Measurements from ENCODE around the gene PBX3. TPM values are rescaled to one million over a fixed set of nuclear protein-coding genes. Genes with fewer than 3 reads are reported as not detected.
"Not testable (repeated sequence)": the region's sequence is repeated elsewhere in the genome, so short reads cannot be mapped to it uniquely, and the experiment has no call there.

Gene PBX3
- polyA plus RNA-seq, 6 donors from 2014 or later: 7.5 to 15.8 (median 10.1) TPM

DNA sequence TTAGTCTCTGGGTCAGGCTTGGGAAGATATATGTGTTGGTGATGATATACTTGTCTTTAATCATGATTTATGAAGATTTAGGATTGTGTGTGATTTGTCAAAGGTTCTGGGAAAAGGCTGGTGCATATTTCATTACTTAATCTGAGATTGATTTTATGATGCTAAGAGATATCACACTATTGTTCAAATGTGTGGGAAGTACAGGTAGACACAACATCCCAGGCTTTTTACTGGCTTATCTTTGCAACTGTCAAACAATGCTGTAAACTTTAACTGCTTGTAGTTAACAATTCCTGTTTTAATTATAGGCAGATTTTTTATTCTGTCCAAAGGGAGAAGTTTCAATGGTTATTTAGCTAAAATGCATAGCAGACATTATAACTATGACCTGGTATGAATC lies 23.9 kb downstream of the PBX3 start:
- peaks cover 0 to 8% (median 2%) of the 10 kb centered on the region in 7 donors for H3K9me3 Mint-ChIP-seq
- DNase-seq: no peak
- H3K4me3 Mint-ChIP-seq: no peak overlapping the region
- H3K36me3 Mint-ChIP-seq: peaks cover 0 to 11% of the 10 kb centered on the region in 2 donors
- no peak for ATAC-seq (ENCODE audit: low read depth in 2 of 2)
- H3K27ac Mint-ChIP-seq: peak overlapping the region in 2 of 6 donors; percentile 18 to 48
- H3K4me1 Mint-ChIP-seq: peaks cover 38 to 55% (median 41%) of the 10 kb centered on the region in 3 donors
- H3K27me3 Mint-ChIP-seq: no peaks in the 10 kb centered on the region

GRCh38 chr9:125772740-125773139 lies 25.6 kb downstream of the PBX3 start:
- no peak overlapping the region for H3K4me3 Mint-ChIP-seq
- peaks cover 0 to 12% of the 10 kb centered on the region in 2 donors for H3K36me3 Mint-ChIP-seq
- no peaks in the 10 kb centered on the region for H3K27me3 Mint-ChIP-seq

GRCh38 chr9:125774106-125774505 lies 26.9 kb downstream of the PBX3 start:
- ATAC-seq (ENCODE audit: low read depth in 2 of 2) (no peak), DNase-seq (no peak)
- peak overlapping the region in 4 of 6 donors; percentile 10 to 58 (median 28) for H3K27ac Mint-ChIP-seq
- H3K4me3 Mint-ChIP-seq: no peak overlapping the region
- H3K27me3 Mint-ChIP-seq: no peaks in the 10 kb centered on the region
- peaks cover 26 to 52% (median 26%) of the 10 kb centered on the region in 3 donors for H3K4me1 Mint-ChIP-seq
- H3K36me3 Mint-ChIP-seq: peaks cover 0 to 12% of the 10 kb centered on the region in 2 donors
- peaks cover 0 to 8% (median 2%) of the 10 kb centered on the region in 7 donors for H3K9me3 Mint-ChIP-seq

More at GRCh38 chr9:125772740-125773139, 25.6 kb downstream of the PBX3 start:
- DNase-seq (no peak), ATAC-seq (ENCODE audit: low read depth in 2 of 2) (no peak)
- Mint-ChIP-seq H3K27ac (peak overlapping the region in 2 of 6 donors; percentile 2 to 4), H3K4me1 (peaks cover 29 to 55% (median 29%) of the 10 kb centered on the region in 3 donors), H3K9me3 (peaks cover 0 to 8% (median 2%) of the 10 kb centered on the region in 7 donors)

DNA sequence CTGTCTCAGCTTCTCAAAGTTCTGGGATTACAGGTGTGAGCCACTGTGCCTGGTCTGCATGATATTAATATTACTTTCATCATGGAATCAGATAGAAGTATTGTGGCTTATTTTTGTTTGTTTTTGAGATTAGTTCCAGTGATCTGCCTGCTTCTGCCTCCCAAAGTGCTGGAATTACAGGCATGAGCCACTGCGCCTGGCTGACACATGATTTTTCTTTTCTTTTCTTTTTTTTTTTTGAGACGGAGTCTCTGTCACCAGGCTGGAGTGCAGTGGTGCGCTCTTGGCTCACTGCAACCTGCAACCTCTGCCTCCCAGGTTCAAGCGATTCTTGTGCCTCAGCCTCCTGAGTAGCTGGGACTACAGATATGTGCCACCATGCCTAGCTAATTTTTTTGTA lies 29.6 kb downstream of the PBX3 start:
- Mint-ChIP-seq H3K9me3 (peaks cover 0 to 11% (median 2%) of the 10 kb centered on the region in 7 donors), H3K27ac (peak overlapping the region in 1 of 6 donors; percentile 72), H3K4me1 (peaks cover 21 to 43% (median 22%) of the 10 kb centered on the region in 3 donors), H3K4me3 (peak overlapping the region in 1 of 8 donors; percentile 57)
- not testable (repeated sequence) for H3K27me3 Mint-ChIP-seq; H3K36me3 Mint-ChIP-seq; ATAC-seq (ENCODE audit: low read depth in 2 of 2); DNase-seq

DNA sequence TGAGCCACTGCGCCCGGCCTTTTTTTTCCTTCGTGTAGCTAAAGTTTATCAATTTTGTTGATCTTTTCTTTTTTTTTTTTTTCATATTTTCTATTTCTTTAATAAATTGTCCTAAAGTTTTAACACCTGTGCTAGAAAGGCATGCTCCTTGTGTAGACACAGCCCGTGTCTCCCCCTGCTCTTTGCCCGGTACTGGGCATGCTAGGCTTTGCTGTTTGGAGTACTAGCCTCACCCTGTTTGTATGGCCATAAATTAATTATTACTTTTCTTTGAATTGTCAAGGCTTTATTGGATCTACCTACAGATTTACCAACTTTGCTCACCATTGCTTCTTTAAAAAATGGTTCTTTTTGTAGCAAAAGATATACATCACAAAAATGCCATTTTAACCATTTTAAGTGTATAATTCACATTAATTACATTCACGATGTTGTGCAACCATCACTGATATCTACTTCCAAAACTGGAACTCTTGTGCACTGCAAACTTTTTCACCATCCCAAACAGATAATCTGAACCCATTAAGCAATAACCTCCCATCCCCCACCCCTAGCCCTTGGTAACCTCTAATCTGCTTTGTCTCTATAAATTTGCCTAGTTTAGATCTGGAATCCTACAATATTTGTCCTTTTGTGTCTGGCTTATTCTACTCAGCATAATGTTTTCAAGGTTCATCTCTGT lies 31.5 kb downstream of the PBX3 start:
- ATAC-seq (ENCODE audit: low read depth in 2 of 2); DNase-seq; H3K4me3 Mint-ChIP-seq; H3K27me3 Mint-ChIP-seq: not testable (repeated sequence)
- peaks cover 11 to 25% (median 16%) of the 10 kb centered on the region in 3 donors for H3K4me1 Mint-ChIP-seq
- peak overlapping the region in 1 of 6 donors; percentile 41 for H3K27ac Mint-ChIP-seq
- H3K9me3 Mint-ChIP-seq: peaks cover 0 to 19% (median 4%) of the 10 kb centered on the region in 7 donors
- peaks cover 9 to 15% of the 10 kb centered on the region in 2 donors for H3K36me3 Mint-ChIP-seq

DNA sequence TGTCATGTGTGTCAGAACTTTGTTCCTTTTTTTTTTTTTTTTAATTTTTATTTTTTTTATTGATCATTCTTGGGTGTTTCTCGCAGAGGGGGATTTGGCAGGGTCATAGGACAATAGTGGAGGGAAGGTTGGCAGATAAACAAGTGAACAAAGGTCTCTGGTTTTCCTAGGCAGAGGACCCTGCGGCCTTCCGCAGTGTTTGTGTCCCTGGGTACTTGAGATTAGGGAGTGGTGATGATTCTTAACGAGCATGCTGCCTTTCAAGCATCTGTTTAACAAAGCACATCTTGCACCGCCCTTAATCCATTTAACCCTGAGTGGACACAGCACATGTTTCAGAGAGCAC lies 32.0 kb downstream of the PBX3 start:
- H3K4me1 Mint-ChIP-seq: peaks cover 7 to 20% (median 14%) of the 10 kb centered on the region in 3 donors
- peaks cover 9 to 15% of the 10 kb centered on the region in 2 donors for H3K36me3 Mint-ChIP-seq
- not testable (repeated sequence) for H3K4me3 Mint-ChIP-seq; ATAC-seq (ENCODE audit: low read depth in 2 of 2); H3K27me3 Mint-ChIP-seq; DNase-seq; H3K27ac Mint-ChIP-seq
- peaks cover 0 to 19% (median 4%) of the 10 kb centered on the region in 7 donors for H3K9me3 Mint-ChIP-seq

- Mint-ChIP-seq H3K4me3 (no peak overlapping the region), H3K4me1 (peaks cover 17 to 21% (median 21%) of the 10 kb centered on the region in 3 donors), H3K9me3 (peaks cover 0 to 11% (median 2%) of the 10 kb centered on the region in 7 donors), H3K27ac (no peak overlapping the region), H3K27me3 (no peaks in the 10 kb centered on the region), H3K36me3 (peaks cover 18% of the 10 kb centered on the region in 2 donors)
- DNase-seq (no peak), ATAC-seq (ENCODE audit: low read depth in 2 of 2) (no peak)
Observed at GRCh38 chr9:125782718-125783117, 35.5 kb downstream of the PBX3 start.

DNA sequence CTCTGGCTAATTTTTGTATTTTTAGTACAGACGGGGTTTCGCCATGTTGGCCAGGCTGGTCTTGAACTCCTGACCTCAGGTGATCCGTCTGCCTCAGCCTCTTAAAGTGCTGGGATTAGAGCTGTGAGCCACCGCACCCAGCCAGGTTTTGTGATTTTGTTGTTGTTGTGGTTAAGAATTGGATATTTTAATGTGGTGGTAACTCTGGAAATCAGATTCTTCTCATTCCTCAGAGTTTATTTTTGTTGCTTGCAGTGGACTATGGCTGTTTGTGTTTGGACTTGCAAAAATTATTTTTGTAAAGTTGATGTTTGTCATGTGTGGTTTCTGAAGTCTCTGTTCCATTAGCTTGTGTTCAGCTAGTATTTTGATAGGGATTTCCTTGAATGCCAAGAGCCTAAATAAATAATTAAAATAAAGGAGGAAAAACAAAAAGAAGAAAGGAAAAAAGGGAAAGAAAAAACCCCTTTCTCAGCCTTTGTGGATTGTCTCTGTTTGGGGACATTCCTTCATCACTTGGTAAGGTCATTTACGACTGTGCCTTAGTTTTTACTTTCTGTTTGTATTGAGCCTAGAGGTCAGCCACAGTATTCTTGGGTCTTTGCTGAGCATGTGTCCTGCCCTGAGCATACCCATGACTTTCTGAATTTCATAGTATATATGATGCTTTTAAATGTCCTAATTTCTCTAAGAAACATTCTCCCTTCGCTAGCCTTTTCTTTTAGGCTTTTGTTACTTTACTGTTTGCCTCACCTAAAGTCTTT lies 37.3 kb downstream of the PBX3 start:
- Mint-ChIP-seq H3K27me3 (no peaks in the 10 kb centered on the region), H3K4me1 (peaks cover 23 to 26% (median 25%) of the 10 kb centered on the region in 3 donors), H3K27ac (peak overlapping the region in 3 of 6 donors; percentile 6 to 60 (median 39)), H3K36me3 (peaks cover 18% of the 10 kb centered on the region in 2 donors), H3K4me3 (no peak overlapping the region), H3K9me3 (peaks cover 0 to 11% (median 2%) of the 10 kb centered on the region in 7 donors)
- no peak for ATAC-seq (ENCODE audit: low read depth in 2 of 2)
- DNase-seq: no peak

DNA sequence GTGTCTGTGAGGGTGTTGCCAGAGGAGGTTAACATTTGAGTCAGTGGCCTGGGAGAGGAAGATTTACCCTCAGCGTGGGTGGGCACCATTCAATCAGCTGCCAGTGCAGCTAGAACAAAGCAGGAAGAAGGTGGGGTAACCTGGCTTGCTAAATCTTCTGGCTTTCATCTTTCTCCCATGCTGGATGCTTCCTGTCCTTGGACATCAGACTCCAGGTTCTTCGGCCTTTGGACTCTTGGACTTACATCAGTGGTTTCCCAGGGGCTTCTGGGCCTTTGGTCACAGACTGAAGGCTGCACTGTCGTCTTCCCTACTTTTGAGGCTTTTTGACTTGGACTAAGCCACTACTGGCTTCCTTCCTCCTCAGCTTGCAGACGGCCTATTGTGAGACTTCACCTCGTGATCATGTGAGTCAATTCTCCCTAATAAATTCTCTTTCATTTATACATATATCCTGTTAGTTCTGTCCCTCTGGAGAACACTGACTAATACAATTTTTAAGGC lies 38.1 kb downstream of the PBX3 start:
- H3K4me1 Mint-ChIP-seq: peaks cover 23 to 31% (median 26%) of the 10 kb centered on the region in 3 donors
- H3K27ac Mint-ChIP-seq: peak overlapping the region in 4 of 6 donors; percentile 6 to 52 (median 12)
- H3K9me3 Mint-ChIP-seq: peaks cover 0 to 11% (median 2%) of the 10 kb centered on the region in 7 donors
- peaks cover 18% of the 10 kb centered on the region in 2 donors for H3K36me3 Mint-ChIP-seq
- ATAC-seq (ENCODE audit: low read depth in 2 of 2): no peak
- DNase-seq: no peak
- H3K27me3 Mint-ChIP-seq: no peaks in the 10 kb centered on the region
- peak overlapping the region in 1 of 8 donors; percentile 29 for H3K4me3 Mint-ChIP-seq

- ATAC-seq (ENCODE audit: low read depth in 2 of 2): no peak
- Mint-ChIP-seq H3K36me3 (peaks cover 14 to 16% of the 10 kb centered on the region in 2 donors), H3K4me1 (peaks cover 29 to 31% (median 30%) of the 10 kb centered on the region in 3 donors), H3K9me3 (peaks cover 0 to 5% (median 0%) of the 10 kb centered on the region in 7 donors), H3K27ac (peak overlapping the region in 3 of 6 donors; percentile 0 to 46 (median 4)), H3K4me3 (no peak overlapping the region), H3K27me3 (no peaks in the 10 kb centered on the region)
- no peak for DNase-seq
Observed at GRCh38 chr9:125787715-125788114, 40.5 kb downstream of the PBX3 start.

DNA sequence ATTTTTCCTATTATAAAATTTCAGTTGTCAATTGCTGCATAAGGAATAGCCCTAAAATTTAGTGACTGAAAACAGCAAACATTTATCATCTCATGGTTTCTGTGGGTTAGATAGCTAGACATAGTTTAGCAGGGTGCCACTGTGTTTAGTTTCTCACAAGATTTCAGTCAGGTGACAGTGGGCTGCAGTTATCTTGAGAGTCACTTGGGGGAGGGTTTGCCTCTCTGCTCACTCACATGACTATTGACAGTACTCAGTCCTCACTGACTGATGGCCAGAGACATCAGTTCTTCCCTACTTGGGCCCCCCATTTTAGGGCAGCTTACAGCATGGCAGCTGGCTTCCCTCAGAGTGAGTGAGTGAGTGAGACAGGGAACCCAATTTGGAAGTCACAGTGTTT lies 42.0 kb downstream of the PBX3 start:
- H3K9me3 Mint-ChIP-seq: no peaks in the 10 kb centered on the region
- no peak overlapping the region for H3K4me3 Mint-ChIP-seq
- ATAC-seq (ENCODE audit: low read depth in 2 of 2) (no peak), DNase-seq (no peak)
- peaks cover 22 to 31% (median 28%) of the 10 kb centered on the region in 3 donors for H3K4me1 Mint-ChIP-seq
- no peaks in the 10 kb centered on the region for H3K27me3 Mint-ChIP-seq
- H3K27ac Mint-ChIP-seq: peak overlapping the region in 1 of 6 donors; percentile 5
- peaks cover 9 to 10% of the 10 kb centered on the region in 2 donors for H3K36me3 Mint-ChIP-seq

GRCh38 chr9:125794708-125795107 lies 47.5 kb downstream of the PBX3 start:
- Mint-ChIP-seq H3K27me3 (no peaks in the 10 kb centered on the region), H3K4me1 (peaks cover 3 to 9% (median 4%) of the 10 kb centered on the region in 3 donors), H3K4me3 (no peak overlapping the region), H3K9me3 (no peaks in the 10 kb centered on the region), H3K27ac (peak overlapping the region in 1 of 6 donors; percentile 22), H3K36me3 (no peaks in the 10 kb centered on the region)
- no peak for ATAC-seq (ENCODE audit: low read depth in 2 of 2)
- no peak for DNase-seq

GRCh38 chr9:125795970-125796596 lies 48.9 kb downstream of the PBX3 start:
- H3K36me3 Mint-ChIP-seq: no peaks in the 10 kb centered on the region
- DNase-seq (no peak), ATAC-seq (ENCODE audit: low read depth in 2 of 2) (no peak)
- no peak overlapping the region for H3K27ac Mint-ChIP-seq
- H3K4me1 Mint-ChIP-seq: peaks cover 0 to 8% (median 3%) of the 10 kb centered on the region in 3 donors
- no peaks in the 10 kb centered on the region for H3K27me3 Mint-ChIP-seq
- no peaks in the 10 kb centered on the region for H3K9me3 Mint-ChIP-seq
- no peak overlapping the region for H3K4me3 Mint-ChIP-seq
